Keratinocyte (primary cell): Measurements from ENCODE around the gene STAB2.

ENCODE experiments used
- EZH2 ChIP-seq: IDR thresholded peaks from one replicate; pipeline ENCODE4 v1.6.1; 2012; ENCODE audit warnings: inconsistent platforms, mild to moderate bottlenecking, low read length, moderate library complexity
- TF ChIP-seq, protein P1 (sequence below), 3 experiments: IDR thresholded peaks in 1 of 3; conservative IDR thresholded peaks in 1 of 3; optimal IDR thresholded peaks in 1 of 3; 2 replicates in 2 of 3; 3 replicates in 1 of 3; pipeline versions ENCODE3 to v1.5.1; 2011; ENCODE audit warnings: low read length in 3 of 3, mild to moderate bottlenecking in 3 of 3, moderate library complexity in 2 of 3, control low read depth in 1 of 3, inconsistent platforms in 1 of 3; ENCODE audit not compliant: insufficient read depth in 2 of 3; ENCODE audit errors: extremely low read depth in 1 of 3

- TF ChIP-seq EZH2 = no peak
- TF ChIP-seq, protein P1, sequence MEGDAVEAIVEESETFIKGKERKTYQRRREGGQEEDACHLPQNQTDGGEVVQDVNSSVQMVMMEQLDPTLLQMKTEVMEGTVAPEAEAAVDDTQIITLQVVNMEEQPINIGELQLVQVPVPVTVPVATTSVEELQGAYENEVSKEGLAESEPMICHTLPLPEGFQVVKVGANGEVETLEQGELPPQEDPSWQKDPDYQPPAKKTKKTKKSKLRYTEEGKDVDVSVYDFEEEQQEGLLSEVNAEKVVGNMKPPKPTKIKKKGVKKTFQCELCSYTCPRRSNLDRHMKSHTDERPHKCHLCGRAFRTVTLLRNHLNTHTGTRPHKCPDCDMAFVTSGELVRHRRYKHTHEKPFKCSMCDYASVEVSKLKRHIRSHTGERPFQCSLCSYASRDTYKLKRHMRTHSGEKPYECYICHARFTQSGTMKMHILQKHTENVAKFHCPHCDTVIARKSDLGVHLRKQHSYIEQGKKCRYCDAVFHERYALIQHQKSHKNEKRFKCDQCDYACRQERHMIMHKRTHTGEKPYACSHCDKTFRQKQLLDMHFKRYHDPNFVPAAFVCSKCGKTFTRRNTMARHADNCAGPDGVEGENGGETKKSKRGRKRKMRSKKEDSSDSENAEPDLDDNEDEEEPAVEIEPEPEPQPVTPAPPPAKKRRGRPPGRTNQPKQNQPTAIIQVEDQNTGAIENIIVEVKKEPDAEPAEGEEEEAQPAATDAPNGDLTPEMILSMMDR (optimal IDR thresholded peaks at IDR 0.05 in 1 of 3, IDR thresholded peaks at IDR 0.05 in 1 of 3, conservative IDR thresholded peaks at IDR 0.05 in 1 of 3; ENCODE audit: extremely low read depth in 1 of 3, insufficient read depth in 2 of 3, low read length in 3 of 3) = no peak
Measured at GRCh38 chr12:103751600-103751999, 164.5 kb downstream of the STAB2 start.
